ENCODE data around the gene VAMP2.

The VAMP2 gene, protein sequence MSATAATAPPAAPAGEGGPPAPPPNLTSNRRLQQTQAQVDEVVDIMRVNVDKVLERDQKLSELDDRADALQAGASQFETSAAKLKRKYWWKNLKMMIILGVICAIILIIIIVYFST

DNA sequence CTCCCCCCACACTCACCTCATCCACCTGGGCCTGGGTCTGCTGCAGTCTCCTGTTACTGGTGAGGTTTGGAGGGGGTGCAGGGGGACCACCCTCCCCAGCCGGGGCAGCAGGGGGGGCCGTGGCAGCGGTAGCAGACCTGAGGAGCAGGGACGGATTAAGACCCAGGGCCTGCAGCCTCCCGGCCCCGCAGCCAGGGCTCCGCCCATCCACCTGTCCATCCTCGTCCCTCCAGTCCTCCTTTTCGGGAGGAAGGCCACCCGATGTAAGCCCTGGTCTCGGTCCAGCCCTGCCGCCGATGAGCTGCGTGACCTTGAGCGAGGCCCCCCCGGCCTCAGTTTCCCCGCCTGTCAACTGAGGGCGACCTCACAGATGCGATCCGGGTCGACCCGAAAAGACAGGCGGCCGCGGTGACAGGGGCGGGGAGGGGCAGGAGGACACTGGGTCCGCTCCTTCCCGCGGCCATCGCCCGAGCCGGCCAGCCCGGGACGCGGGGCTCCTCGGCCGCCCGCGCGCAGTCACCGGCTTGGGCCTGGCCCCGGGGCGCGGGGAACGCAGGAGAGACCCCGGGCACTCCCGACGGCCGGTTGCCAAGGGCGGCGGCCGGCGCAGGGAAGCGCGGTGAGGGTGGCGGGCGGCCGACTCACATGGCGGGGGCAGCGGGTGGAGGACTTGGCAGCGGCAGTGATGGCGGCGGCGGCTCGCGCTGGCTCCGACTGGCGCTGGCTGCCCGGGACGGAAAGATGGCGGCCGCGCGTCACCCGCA lies at the start of gene VAMP2:
VAMP2 (minus strand) TSS at position 716 of the 764 bp plus-strand sequence; CDS start at position 647, 69 bp downstream.
- no peak for DNase-seq (ENCODE audit: low read depth, low spot score)

DNA sequence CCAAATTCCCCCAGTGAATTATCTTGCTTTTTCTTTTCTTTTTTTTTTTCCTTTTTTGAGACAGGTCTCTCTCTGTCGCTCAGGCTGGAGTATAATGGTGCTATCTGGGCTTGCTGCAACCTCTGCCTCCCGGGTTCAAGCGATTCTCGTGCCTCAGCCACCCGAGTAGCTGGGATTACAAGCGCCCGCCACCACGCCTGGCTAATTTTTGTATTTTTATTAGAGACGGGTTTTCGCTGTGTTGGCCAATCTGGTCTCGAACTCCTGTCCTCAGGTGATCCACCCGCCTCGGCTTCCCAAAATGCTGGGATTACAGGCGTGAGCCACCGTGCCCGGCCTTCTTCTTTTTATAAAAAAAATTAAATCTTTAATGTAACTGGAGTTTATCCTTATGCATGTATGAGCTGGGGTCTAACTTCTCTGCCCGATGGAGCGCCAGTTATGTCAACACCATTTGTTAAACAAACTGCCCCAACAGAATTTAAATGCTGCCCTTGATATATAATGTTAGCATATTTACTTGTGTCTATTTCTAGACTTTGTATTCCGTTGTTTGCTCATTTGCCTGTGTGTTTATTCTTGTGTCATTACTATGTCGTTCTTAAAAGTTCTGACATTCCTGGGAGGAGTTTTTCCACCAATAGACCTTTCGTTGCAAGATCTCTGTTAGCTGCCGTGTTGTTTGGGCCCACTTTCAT lies 48.2 kb upstream of the VAMP2 start:
- no peak for DNase-seq (ENCODE audit: low read depth, low spot score)

DNA sequence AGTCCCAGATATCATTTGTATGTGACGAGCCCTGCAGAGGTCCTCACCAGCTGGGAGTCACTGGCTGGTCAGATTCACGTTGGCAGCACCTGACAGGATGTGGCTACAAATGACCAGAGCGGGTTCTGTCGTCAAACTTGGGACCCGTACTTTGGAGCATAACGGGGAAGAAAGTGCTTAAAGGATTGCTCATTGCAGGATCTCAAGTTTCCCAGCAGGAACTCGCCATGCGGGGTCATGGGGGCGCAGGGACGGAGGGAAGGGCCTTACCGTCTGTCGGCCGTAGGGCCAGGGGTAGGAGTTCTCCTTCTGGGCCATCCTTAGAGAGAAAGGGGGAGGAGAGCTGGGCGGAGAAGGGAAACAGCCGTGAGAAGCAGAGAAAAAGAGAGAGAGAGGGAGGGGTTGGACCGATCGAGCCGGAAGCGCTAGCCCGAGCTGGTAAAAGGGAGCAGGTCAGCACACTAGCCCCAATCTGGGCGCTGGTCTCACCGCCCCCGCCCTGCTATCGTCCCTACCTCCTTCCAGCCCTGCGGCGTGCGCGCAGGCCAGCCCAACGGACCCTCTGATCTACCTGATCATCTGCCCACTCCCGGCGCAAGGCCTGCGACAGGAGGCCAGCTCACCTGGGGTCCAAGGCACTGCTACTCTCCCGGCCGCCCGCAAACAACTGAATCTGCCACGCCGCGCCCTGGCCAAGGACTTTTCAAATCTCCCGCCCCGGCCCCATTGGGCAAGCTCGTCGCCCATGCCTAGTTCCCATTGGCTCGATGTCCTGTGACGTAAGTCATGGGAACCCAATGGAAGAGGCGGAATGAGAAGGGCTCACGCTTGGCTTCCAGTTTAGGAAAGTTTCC lies 47.4 kb upstream of the VAMP2 start, which contains the start of gene AURKB:
AURKB (minus strand) TSS at position 669 of the 854 bp plus-strand sequence; CDS start at position 318, 351 bp downstream.
- no peak for DNase-seq (ENCODE audit: low read depth, low spot score)

DNA sequence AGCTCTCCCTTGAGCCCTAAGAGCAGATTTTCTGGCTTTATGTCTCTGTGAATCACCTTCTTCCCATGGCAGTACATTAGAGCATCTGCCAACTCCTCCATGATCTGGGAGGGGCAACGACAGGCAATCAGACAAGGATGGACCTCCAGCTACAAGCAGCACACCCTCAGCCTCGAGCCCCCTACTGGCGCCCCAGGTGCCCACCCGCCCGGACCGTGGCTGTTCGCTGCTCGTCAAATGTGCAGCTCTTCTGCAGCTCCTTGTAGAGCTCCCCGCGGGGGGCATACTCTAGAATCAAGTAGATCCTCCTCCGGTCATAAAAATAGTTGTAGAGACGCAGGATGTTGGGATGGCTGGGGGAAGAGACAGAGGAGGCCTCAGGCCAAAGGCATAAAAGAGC lies 43.8 kb upstream of the VAMP2 start:
- DNase-seq (ENCODE audit: low read depth, low spot score), result no peak

DNA sequence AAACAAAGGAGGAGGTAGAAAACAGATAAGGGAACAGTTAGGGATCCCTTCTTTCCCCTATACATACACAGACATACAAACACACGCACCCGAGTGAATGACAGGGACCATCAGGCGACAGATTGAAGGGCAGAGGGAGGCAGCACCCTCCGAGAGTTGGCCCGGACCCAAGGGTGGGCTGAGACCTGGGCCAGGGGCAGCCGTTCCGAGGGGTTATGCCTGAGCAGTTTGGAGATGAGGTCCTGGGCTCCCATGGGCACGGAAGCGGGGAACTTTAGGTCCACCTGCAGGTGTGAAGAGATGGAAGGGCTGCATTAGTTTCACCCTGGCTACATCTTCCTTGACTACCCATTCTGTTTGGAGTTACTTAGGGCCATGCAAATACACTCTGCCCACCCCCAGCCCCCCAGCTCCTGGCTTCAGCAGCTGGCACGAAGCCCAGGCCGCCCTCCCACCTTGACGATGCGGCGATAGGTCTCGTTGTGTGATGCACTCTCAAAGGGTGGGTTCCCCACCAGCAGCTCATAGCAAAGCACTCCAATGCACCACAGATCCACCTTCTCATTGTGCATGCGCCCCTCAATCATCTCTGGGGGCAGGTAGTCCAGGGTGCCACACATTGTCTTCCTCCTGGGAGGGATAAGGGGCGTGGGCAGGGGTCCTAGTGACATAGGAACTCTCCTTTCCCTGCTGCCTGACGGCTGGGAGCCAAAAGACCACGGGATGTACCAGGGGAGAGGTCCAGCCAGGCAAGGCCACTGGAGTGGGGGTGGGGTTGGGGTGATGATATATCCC lies 42.2 kb upstream of the VAMP2 start:
- no peak for DNase-seq (ENCODE audit: low read depth, low spot score)

DNA sequence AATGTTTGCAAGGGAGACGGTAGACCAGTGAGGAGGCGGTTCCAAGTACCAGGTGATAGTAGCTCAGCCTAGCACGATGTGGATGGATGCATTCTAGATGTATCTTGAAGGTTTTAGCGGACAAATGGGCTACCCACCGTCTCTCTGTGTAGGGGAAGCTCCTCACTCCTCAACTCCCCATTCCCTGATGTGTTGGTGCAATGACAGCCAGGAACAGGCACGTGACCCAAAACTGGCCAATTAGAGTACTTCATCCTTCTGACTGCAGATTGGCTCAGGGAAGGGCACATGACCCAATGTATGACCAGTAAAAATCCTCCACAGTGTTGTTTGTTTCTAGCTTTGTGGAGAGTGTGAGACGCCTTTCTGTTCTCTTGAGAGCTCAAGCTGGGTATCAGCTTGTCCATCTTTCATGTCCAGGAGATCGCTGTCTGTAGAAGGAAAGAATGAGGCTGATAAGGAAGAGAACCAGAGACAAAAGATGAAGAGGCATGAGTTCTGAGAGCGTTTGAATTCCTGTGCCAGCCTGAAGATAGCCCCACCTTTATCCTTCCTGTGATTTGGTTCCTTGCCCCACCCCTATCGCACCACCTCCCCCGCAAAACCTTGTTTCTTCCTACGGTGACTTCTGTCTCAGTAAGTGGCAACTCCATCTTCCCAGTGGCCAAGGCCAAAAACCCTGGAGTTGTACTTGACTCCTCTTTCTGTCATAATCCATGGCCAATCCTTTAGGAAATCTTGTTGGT lies 29.5 kb upstream of the VAMP2 start:
- no peak for DNase-seq (ENCODE audit: low read depth, low spot score)

DNA sequence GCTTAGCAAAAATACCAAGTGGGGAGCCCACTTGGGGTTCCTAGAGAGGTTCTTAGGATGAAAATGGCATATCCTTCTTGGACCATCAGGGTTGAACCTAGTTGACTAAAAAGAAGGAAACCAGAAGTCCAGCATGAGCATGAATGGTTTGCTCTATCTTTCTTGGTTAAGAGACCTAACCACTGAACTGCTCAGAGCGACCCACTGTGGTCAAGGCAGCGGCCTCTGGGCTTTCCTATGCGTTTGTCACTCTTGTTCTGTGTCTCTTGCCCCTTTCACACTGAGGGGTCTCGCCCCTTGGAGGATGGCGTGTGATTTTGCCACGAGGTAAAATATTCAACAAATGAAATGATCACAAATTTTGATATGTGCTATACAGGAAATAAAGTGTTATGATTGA lies 27.8 kb upstream of the VAMP2 start:
- no peak for DNase-seq (ENCODE audit: low read depth, low spot score)

DNA sequence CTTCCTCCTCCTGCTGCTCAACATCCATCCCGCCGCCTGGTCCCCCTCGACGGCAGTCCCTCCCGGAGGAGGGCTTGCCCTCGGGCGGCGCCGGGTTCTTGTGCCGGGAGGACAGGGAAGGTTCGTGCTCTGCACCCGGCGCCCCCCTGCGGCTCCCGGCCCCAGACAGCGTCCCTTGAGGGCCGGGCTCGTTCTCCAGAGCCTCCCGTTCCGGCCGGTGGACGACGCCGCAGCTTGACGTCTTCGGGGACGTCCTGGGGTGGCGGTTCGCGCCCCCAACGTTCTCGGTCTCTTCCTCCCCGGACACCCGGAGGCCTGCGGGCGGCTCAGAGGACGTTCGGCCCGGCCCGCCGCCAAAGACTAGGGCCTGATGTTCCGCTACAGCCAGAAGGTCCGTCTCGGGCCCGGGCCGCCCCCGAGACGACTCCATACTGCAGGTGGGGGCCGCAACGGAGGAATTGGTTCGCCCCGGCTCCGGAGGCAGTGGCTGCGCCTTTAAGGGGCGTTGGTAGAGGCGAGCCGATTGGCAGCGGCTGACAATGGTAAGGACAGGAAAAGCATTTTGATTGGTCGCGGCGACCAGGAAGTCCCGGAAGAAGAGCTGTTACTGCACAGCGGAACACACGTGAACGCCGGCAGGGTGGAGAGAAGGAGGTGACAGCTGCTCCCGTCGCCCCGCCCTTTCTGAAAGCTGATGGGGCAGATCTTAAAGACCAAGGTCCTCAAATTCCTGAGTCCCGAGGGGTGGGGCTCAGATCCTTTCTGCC lies 27.1 kb upstream of the VAMP2 start, which contains the start of gene BORCS6:
BORCS6 (minus strand) TSS at position 470 of the 767 bp plus-strand sequence; CDS start at position 430, 40 bp downstream.
- no peak for DNase-seq (ENCODE audit: low read depth, low spot score)

DNA sequence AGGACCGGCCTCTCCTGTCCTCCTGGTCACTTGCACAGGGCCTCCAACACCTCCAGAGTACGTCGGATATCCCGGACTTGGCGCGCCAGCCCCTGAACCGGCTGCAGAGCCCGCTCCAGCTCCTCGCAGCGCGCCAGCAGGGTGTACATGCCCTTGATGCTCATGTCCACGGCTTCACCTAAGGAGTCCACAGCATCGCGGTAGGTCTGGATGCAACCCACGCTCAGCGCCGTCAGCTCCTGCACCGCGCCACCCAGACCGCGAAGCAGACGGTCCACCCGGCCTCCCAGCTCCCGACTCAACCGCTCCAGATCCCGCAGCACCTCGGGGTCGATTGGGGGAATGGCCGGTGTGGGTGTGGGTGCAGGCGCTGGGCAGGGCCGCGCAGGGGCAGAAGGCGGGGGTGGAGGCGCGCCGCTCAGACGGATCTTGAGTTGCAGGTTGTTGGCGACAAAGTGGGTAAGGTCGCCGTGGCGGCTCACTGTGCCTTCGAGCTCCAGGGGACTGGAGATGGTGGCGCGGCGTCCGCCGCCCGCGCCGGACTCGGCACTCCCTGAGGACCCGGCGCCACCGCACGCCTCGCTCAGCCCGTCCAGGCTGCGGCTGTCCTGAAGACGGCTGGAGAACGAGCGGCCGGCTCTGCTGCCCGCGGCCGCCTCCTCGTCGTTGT lies 26.4 kb upstream of the VAMP2 start:
- DNase-seq (ENCODE audit: low read depth, low spot score), result no peak

DNA sequence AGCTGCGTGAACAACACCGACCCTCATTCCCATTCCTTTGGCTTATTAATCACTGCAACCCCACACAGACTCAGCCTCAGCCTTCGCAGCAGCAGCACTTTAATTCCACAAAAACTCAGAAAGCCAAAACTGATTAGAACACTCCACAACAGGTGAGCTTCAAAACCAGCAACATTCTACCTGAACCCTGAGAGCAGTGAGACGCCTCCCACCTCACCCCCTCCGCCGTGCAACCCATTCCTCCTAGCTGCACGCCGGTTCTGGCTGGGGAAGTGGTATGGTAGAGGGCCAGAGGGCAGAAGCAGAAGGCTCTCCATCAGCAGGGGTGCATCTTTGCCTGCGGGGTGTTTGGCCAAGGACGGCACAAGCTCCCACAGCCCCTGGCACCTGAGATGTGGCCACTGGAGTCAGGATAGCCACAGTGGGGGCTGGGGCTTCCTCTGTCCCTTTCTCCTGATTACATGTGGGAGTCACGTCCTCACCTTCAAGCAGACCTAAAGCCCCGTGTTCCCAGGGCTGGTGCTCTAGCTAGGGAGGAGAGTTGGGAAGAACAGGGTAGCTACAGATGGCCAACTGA lies 25.6 kb upstream of the VAMP2 start:
- DNase-seq (ENCODE audit: low read depth, low spot score), result no peak

DNA sequence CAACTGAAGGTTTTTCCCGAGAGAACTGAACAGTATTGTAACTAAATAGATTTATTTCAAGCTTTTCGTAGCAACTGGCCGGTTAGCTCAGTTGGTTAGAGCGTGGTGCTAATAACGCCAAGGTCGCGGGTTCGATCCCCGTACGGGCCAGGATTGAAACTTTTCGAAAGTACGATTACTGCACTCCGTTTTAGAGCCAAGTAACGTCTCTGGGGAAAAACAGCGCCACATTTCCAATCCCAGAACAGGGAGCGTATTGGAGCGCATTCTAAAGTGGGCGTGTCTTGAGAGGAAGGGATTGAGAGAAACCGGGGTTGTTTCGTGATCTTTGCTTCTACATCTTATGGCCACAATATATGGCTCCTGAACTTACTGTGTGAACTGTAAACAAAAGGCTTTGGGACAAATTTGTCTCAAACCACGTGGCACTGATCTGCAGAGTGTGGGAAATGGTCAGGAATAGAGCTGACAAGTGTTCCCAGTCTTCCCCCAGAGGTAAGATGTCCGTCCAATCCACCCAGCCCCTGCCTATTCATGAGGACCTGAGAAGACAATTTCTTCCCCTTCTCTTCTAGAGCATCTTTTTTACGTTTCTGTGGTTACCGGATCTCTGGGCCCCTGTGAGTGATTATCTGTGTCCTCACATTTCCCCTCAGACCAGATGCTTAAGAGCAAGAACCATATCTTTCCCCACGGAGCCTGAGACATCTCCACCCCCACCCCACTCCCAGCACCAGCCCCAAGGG lies 24.9 kb upstream of the VAMP2 start:
- no peak for DNase-seq (ENCODE audit: low read depth, low spot score)

DNA sequence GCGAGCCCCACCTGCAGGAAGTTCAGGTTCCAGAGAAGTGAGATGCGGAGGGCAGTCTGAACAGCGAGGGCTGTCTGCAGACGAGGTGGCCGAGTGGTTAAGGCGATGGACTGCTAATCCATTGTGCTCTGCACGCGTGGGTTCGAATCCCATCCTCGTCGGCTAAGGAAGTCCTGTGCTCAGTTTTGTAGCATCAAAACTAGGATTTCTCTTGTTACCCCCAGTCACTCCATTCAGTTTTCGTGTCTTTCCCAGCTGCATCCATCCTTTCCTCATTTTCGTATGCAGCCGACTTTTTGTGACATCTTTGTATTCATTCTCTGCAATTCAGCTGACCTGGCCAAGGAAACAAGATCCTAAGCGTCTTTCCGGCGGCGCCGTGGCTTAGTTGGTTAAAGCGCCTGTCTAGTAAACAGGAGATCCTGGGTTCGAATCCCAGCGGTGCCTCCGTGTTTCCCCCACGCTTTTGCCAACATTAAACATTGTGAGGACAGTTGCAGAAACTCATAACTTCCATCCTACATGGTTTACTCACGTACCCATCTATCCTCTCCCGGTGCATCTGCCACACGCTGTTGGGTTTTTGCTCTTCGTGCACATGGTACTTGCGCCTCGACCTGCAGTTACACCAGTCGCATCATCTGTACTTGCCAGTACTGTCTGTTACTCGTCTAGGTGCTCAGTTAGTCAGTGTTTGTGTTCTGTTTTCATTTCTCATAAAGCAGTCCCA lies 24.2 kb upstream of the VAMP2 start:
- DNase-seq (ENCODE audit: low read depth, low spot score), result no peak

DNA sequence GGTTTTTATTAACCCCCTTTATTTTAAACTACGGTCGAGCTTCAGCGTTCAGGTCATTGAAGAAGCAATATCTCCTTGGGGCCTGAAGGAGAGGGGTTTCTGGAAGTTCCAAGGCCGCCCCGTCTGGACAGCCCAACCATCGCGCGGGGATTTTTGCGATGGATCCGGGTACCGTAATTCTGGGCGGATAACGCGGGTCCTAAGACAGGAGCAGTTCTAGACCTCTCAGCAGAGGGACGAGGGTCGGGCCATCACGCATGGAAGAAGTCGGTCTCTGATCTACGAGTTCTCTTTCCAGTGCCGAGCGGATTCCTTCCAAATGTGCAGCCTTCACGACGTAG lies 23.7 kb upstream of the VAMP2 start:
- no peak for DNase-seq (ENCODE audit: low read depth, low spot score)

DNA sequence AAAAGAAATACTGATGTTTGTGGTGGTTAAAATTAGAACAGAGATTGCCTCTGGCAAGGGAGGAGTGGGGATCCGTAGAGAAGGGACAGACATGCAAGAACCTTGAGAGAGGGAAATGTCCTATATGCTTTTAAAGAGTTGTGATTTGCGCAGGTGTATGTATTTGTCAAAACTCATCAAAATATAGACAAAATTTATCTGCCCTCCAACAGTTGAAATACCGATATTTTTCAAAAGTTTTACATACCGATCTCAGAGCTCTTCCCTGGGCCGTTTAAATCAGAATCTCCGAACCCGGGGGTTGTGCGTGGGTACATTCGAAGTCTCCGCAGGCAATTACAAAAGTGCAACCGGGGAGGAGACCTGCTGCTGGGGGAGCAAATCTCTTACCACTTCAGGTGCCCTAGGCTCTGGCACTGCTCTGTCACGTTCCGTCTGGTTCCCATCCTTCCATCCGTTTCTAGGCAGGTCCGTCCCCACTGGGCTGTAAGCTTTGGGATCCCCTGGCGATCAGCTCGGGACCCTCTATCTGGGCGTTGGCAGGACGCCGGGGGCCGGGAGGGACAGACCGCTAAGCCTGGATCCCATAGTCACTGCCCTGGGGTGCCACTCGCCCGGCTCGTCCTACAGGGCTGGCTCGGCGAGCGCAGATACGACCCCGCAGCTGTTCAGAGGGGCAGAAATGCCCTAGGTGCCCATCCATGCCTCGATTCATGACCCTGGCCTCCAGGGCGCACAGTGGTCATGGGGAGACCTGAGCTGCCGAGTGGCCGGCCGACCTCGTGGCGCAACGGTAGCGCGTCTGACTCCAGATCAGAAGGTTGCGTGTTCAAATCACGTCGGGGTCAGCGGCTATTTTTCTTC lies 23.1 kb upstream of the VAMP2 start:
- DNase-seq (ENCODE audit: low read depth, low spot score), result no peak

DNA sequence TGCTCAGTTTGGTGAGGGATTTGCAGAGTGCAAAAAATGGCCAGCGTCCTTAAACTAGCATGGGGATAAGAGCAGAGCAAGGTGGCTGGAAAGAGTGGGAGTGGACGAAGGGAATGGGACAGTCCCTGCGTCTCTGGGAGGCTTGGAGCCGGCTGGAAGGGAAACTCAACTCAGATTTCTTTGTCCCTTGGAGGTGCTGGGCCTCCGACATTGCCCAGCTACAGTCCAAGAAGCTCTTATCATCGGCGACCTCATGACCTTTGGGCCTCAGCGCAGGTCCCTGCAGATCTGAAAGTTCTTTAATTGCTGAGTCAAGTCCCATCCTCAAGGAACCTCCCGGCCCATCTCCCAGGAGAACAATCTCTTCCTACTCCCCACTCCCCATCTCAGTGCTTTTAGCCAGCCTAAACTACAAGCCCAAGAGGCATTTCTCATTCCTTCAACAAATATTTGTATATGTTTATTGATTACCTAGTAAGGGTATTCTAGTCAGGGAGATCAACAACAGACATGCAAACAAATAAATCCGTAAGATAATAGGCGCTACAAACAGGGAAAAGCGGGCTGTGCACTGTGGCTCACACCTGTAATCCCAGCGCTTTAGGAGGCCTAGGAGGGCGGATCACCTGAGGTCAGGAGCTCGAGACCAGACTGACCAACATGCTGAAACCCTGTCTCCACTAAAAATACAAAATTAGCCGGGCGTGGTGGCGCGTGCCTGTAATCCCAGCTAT lies 14.4 kb upstream of the VAMP2 start:
- DNase-seq (ENCODE audit: low read depth, low spot score), result no peak

Measured in iPS DF 19.7 (cell line).